HL-60 (cell line): Measurements from ENCODE around the gene HOXB3.

Experiments used
- POLR2AphosphoS5 ChIP-seq: IDR thresholded peaks from 2 replicates; pipeline ENCODE4 v1.6.1; 2012; ENCODE audit warnings: low read depth
- TF ChIP-seq, protein P1 (sequence below): IDR thresholded peaks from one replicate; pipeline ENCODE4 v1.5.1; 2011; ENCODE audit warnings: low read length, control low read depth, inconsistent platforms; ENCODE audit not compliant: insufficient read depth
- TF ChIP-seq, protein P2 (sequence below): IDR thresholded peaks from 2 replicates; pipeline ENCODE4 v1.6.1; 2012; ENCODE audit warnings: low read depth; ENCODE audit not compliant: insufficient replicate concordance

DNA sequence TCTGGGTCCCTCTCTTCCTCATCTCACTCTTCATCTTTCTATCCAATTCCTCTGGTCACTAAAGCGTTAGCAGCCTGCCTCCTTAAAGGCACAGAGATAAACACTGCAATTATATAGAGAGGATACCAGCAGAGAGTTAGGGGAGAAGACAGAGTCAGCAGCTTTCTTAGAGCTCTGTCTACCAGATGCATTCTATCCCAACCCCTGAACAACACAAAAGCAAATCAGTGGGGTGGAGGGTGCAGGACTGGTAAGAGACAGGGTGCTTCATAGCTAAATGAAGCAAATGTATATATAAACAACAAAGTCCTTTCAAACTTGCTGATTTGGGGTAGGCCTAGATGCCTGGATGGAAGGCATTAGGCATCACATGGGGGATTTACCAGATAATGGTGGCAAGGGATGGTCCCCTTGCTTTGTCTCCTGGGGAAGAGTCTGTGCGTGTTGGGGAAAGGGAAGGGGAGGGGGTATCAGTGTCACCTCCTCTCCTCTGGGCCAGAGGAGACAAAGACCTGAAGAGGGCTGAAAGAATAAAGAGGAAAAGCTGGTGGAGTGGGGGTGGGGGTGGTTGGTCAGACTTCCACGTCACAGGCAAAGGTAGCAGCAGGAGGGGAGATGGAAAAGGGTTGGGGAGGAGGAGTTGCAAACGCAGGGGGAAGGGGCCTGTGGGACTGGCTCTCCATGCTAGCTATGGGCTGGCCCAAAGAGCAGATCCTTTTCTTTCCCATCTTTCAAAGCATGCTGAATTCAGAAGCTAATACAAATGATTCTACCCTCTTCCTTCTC is 23.9 kb downstream of the HOXB3 start:
- TF ChIP-seq, protein P1, sequence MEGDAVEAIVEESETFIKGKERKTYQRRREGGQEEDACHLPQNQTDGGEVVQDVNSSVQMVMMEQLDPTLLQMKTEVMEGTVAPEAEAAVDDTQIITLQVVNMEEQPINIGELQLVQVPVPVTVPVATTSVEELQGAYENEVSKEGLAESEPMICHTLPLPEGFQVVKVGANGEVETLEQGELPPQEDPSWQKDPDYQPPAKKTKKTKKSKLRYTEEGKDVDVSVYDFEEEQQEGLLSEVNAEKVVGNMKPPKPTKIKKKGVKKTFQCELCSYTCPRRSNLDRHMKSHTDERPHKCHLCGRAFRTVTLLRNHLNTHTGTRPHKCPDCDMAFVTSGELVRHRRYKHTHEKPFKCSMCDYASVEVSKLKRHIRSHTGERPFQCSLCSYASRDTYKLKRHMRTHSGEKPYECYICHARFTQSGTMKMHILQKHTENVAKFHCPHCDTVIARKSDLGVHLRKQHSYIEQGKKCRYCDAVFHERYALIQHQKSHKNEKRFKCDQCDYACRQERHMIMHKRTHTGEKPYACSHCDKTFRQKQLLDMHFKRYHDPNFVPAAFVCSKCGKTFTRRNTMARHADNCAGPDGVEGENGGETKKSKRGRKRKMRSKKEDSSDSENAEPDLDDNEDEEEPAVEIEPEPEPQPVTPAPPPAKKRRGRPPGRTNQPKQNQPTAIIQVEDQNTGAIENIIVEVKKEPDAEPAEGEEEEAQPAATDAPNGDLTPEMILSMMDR, result no peak
- TF ChIP-seq, protein P2, sequence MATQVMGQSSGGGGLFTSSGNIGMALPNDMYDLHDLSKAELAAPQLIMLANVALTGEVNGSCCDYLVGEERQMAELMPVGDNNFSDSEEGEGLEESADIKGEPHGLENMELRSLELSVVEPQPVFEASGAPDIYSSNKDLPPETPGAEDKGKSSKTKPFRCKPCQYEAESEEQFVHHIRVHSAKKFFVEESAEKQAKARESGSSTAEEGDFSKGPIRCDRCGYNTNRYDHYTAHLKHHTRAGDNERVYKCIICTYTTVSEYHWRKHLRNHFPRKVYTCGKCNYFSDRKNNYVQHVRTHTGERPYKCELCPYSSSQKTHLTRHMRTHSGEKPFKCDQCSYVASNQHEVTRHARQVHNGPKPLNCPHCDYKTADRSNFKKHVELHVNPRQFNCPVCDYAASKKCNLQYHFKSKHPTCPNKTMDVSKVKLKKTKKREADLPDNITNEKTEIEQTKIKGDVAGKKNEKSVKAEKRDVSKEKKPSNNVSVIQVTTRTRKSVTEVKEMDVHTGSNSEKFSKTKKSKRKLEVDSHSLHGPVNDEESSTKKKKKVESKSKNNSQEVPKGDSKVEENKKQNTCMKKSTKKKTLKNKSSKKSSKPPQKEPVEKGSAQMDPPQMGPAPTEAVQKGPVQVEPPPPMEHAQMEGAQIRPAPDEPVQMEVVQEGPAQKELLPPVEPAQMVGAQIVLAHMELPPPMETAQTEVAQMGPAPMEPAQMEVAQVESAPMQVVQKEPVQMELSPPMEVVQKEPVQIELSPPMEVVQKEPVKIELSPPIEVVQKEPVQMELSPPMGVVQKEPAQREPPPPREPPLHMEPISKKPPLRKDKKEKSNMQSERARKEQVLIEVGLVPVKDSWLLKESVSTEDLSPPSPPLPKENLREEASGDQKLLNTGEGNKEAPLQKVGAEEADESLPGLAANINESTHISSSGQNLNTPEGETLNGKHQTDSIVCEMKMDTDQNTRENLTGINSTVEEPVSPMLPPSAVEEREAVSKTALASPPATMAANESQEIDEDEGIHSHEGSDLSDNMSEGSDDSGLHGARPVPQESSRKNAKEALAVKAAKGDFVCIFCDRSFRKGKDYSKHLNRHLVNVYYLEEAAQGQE, result no peak
- no peak for TF ChIP-seq POLR2AphosphoS5
